SK-N-DZ (cell line): Measurements from ENCODE around the gene MRPL28.
"Not testable (repeated sequence)": the region's sequence is repeated elsewhere in the genome, so short reads cannot be mapped to it uniquely, and the experiment has no call there.

Experiments used
- DNase-seq: peaks from one replicate; pipeline ENCODE4 v3.0.0-alpha.2; 2015; ENCODE audit warnings: low spot score

MRPL28 gene

GRCh38 chr16:360698-361336 lies 9.5 kb downstream of the MRPL28 start:
- DNase-seq, result no peak

DNA sequence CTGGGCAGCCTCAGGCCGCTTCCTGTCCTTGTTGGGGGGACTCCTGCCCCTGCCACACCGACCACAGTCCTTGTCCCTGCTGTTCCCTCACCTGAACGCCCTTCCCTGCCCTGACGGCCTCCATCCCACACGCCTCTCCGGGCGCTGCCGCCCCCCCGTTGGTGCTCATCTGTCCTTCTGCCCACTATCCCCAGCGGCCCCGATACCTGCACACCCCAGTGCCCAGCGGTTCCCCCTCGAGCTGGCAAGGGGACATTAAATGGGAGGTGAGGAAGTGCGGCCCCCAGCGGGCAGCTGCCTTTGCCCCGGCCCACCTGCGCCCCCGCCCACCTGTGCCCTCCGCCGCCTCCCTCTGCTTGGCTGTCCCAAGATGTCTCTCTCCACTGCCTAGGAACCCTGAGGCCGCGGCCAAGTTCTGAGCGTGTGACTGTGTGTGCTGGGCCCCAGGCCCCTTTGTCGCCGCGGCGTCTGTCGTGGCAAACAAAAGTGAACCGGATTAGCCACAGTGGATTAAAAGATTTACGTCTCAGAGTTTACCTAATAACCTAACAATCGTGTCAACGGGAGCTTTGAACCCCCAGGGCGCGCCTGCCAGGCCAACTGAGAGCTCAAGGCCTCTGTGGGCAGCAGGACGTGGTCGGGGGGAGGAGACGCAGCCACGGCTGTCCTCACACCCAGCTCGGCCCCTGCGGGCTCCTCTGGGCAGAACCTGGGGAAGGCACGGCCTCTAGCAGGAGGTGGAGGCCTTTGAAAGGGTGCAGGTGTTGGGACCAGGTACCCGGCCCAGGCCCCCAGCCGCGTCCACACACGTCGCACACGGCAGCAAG lies 10.3 kb downstream of the MRPL28 start:
- DNase-seq, result no peak

DNA sequence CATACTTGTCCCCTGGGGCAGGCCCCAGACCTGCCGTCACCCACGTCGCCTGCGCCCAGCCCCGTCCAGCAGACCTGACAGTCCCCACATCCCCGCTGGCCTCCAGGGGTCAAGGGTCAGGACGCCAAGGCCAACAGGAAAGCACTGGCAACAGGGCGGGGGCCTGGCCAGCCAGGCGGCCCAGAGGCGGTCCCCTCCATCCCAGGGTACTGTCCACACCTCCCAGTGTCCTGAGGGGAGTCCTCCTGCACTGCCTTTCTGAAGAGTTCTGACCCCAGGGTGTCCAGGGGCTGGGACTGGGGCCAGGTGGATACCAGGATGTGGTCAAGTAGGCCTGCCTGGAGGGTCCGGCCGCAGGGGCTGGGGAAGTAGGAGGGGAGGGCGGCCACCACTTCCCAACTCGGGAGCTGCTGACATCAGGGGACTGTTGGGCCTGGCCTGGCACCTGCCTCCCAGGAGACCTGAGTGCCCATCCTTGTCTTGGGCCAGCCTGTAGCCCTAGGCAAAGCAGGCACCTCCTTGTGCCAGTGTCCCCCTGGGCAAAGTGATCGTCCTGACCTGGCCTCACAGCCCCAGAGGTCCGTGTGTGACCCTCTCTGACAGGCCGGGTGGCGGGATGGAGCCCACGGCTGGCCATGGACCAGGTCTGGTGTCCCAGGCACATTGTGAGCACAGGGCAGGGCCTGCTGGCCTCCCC lies 11.1 kb downstream of the MRPL28 start:
- DNase-seq, result no peak

- DNase-seq, result no peak
Measured at GRCh38 chr16:356741-357140, 13.6 kb downstream of the MRPL28 start.

DNA sequence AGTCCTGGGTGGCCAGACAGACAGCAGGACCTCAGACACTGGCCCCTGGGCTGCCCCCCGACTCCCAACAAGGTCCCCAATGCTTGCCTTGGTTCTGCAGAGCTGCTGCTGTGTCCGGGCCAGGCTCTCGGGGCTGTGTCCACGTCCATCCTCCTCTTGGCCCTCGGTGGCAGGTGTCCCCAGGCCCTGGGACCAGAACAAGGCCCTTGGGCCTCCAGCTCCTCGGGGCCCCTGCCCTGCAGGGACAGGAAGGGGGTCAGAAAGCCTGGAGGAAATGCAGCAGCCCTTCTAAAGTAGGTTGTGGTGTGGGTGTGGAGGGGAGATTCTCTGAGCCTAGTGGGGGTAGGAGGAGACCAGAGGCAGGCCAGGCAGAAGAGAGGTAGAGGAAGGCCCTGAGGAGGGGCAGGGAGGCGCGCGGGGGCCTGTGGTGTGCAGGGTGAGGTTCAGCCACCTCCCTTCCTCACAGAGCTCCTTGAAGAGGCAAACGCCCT lies 15.3 kb downstream of the MRPL28 start:
- no peak for DNase-seq

DNA sequence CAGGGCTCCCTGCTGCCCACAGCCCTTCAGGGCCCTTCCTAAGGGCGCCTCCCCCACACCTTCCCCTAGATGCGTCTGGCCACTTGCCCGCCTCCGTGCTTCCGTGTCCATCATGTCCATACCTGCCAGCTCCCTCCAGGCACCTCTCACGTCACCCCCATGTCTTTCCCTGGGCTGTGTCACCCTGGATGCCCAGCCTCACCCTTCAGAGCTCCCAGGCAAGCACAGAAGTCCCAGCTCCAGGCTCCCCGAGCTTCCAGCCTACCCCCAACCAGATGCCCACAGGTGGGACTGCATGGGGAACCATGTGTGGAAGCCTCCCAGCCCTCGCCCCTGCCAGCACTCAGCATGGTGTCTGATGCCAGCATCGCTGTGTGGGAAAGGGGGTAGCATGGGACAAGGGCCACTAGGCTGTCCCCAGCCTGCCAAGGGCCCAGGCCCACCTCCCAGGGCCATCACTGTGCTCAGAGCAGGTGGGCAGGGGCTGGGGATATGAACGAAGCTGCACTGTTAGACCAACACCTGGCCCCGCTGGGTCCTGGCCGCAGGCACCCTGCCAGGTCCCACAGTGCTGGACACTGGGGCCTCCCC lies 16.0 kb downstream of the MRPL28 start:
- no peak for DNase-seq

DNA sequence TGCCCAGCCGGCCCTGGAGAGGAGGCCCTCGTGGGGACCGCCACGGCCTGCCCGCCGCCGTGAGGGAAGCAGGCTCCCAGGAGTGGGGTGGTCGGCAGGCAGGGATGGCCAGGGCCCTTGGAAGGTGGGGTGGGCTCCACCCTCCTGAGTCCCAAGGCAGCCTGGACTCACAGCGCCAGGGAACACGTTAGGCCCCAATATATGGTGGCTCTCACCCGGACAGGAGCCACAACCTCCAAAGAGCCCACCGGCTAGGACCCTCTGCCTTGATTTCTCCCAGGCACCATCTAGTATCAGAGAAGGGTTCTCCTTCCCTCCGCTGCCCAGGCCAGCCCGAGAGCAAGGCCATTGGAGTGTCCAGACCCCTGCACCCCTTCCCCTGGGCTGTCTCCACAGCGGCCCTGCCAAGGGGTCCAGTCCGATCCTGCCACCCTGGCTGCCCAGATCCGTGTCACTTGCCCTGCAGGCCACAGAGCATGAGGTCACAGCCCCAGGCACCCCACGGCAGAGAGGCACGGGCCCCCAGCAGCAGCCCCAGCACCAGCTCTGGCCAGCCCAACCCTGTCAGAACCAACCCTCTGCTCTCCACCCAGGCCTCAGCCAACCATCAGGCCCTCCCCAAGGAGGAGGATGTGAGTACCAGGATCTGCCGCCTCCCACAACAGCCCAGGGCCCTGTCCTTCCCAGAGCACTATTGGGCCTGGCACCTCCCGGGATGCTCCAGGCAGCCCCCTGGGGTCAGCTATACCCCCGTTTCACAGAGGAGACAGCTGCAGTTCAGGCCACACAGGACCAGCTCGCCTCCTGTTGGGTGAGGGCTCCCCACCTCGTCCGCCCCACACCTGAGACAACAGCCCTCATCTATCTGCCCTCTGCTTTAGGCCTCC lies 16.7 kb downstream of the MRPL28 start:
- DNase-seq, result peak; percentile 21

- DNase-seq, result peak; percentile 97
Measured at GRCh38 chr16:352547-353403, 17.6 kb downstream of the MRPL28 start, which contains the start of gene AXIN1. TSS of gene AXIN1 (minus strand) at chr16:352723. CDS start at chr16:347025, 5,698 bp downstream.

DNA sequence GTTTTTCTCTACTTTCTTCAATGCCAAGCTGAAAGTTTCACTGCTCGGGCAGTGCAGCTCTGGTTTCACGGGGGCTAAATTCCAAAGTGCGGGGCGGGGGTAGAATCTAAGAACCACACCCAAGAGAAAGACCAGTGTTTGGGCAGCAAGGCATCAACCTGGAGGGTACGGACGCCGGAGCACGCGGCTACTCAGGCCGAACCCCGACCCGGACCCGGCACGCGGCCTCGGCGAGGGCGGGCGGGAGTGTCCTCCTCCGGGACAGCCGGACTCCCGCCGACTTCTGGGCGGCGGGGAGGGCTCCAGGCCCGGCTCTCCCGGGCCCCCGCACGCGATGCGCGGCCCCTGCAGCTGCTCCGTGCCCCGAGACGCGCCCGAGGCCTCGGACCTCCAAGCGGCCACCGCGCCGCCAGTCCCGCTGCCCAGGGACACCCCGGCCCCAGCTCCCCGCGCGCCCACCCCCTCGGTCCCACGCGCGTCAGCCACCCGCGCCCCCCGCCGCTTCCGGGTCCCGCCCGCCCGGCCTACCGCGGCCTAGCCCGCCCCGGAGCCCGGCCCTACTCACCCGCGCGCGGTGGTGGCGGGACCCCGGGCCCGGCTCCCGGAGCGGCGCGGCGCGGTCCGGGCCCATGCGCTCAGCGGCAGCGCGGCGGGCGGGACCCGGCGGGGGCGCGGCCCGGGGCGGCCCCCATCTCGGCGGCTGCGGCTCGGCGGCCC lies 18.4 kb downstream of the MRPL28 start:
- no peak for DNase-seq

GRCh38 chr16:350203-350602 lies 20.1 kb downstream of the MRPL28 start:
- no peak for DNase-seq

DNA sequence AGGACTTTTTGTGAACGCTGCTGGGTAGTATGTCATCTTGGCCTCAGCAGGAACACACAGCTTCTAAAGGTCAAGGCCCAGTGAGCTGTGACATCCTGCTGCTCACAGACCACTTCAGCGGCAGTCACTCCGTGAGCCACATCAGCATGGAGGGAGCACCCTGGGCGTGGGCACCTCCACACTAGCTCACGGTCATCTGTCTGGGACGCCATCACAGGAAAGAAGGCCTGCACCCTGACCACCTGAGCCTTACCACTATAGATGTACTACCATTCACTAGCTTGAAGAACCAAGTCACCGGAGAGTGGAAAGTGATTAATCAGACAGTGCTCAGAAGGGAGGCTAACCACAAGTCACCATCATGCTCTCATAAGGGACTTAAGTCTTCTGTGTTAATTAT lies 21.1 kb downstream of the MRPL28 start:
- DNase-seq, result no peak

DNA sequence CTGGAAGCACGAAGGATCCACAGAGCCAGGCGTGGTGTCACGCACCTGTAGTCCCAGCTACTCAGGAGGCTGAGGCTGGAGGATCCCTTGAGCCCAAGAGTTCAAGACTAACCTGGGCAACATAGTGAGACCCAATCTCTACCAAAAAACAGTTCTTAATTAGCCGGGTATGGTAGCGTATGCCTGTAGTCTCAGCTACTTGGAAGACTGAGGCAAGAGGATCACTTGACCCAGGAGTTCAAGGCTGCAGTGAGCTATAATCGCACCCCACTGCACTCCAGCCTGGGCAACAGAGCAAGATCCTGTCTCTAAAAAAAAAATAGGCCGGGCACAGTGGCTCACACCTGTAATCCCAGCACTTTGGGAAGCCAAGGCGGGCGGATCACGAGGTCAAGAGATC lies 21.8 kb downstream of the MRPL28 start:
- not testable (repeated sequence) for DNase-seq

GRCh38 chr16:347203-347602 lies 23.1 kb downstream of the MRPL28 start:
- no peak for DNase-seq

GRCh38 chr16:346587-346986 lies 23.8 kb downstream of the MRPL28 start:
- no peak for DNase-seq

- no peak for DNase-seq
Measured at GRCh38 chr16:345772-346171, 24.6 kb downstream of the MRPL28 start.

DNA sequence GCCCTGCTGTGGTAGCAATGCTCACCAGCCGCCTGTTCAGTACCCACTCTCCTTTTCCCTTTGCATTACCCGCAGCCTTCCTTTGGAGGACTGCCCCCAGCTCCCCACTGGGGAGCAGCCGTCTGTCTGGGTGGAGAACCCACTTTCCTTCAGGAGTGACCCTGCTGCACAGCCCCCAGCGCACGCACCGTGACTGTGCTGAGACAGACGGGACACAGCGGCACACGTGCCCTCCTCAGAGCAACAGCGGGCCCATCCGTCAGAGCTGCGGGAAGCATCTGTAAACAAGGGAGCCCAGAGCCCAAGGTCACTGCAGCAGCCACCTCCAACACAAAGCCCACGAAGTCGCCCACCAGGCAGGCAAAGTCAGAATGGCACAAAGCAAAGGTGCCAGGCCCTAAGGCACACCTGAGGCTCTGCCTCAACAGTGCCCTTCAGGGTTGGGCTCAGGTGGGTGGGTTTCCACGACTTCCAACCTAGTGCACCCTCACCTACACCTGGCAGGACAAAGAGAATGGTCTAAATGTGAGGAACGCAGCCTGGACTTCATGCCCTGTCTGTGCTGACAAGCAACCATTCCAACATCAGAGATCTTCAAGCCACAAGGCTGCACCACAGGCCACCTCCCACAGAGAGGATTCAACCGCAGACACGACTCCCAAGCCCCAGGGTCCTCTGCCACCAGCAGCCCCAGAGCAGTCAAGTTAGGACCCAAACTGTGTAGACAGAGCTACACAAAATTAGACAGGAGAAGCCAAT lies 27.7 kb downstream of the MRPL28 start:
- no peak for DNase-seq

DNA sequence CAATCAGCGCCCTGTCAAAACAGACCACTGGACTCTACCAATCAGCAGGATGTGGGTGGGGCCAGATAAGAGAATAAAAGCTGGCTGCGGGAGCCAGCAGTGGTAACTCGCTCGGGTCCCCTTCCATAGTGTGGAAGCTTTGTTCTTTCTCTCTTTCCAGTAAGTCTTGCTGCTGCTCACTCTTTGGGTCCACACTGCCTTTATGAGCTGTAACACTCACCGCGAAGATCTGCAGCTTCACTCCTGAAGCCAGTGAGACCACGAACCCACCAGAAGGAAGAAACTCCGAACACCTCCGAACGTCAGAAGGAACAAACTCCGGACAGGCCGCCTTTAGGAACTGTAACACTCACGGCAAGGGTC lies 28.4 kb downstream of the MRPL28 start:
- DNase-seq, result not testable (repeated sequence)
